Activated CD8-positive, alpha-beta memory T cell treated with anti-CD3 and anti-CD28 coated beads for 4 hours (primary cell): ENCODE results near the gene EYS.
"Not testable (repeated sequence)": the region's sequence is repeated elsewhere in the genome, so short reads cannot be mapped to it uniquely, and the experiment has no call there.

Experiments used
- DNase-seq, 2 donors: peaks; one replicate each; pipeline ENCODE4 v3.0.0-alpha.2; 2020; ENCODE audit warnings: low read depth in 2 of 2

EYS gene

GRCh38 chr6:65452333-65452732, 254.7 kb downstream of the EYS start:
- DNase-seq = no peak

- DNase-seq = no peak
These were observed 256.6 kb downstream of the EYS start for GRCh38 chr6:65450451-65450850.

- DNase-seq = no peak
These were observed 257.1 kb downstream of the EYS start for GRCh38 chr6:65449926-65450325.

GRCh38 chr6:65448866-65449265, 258.2 kb downstream of the EYS start:
- no peak for DNase-seq

- DNase-seq = no peak
These were observed 270.7 kb downstream of the EYS start for GRCh38 chr6:65436281-65436680.

- no peak for DNase-seq
These were observed 290.4 kb downstream of the EYS start for GRCh38 chr6:65416621-65417020.

- DNase-seq = no peak
These were observed 296.7 kb downstream of the EYS start for GRCh38 chr6:65410309-65410708.

GRCh38 chr6:65402564-65402963, 304.5 kb downstream of the EYS start:
- DNase-seq = no peak

GRCh38 chr6:65399355-65400084, 307.5 kb downstream of the EYS start:
- DNase-seq = no peak

- DNase-seq = no peak
These were observed 308.2 kb downstream of the EYS start for GRCh38 chr6:65398851-65399250.

- DNase-seq = no peak
These were observed 356.5 kb downstream of the EYS start for GRCh38 chr6:65350530-65350929.

- DNase-seq = not testable (repeated sequence)
These were observed 404.4 kb downstream of the EYS start for GRCh38 chr6:65302655-65303054.

- DNase-seq = no peak
These were observed 407.8 kb downstream of the EYS start for GRCh38 chr6:65299236-65299635.

GRCh38 chr6:65295812-65296211, 411.2 kb downstream of the EYS start:
- no peak for DNase-seq

GRCh38 chr6:65289491-65289890, 417.5 kb downstream of the EYS start:
- DNase-seq = no peak

- DNase-seq = no peak
These were observed 421.8 kb downstream of the EYS start for GRCh38 chr6:65285275-65285674.

GRCh38 chr6:65280060-65280459, 427.0 kb downstream of the EYS start:
- DNase-seq = no peak

GRCh38 chr6:65262241-65262640, 444.8 kb downstream of the EYS start:
- no peak for DNase-seq

- DNase-seq = no peak
These were observed 447.0 kb downstream of the EYS start for GRCh38 chr6:65259982-65260381.

GRCh38 chr6:65259059-65259458, 448.0 kb downstream of the EYS start:
- DNase-seq = no peak

GRCh38 chr6:65253041-65253440, 454.0 kb downstream of the EYS start:
- DNase-seq = no peak

GRCh38 chr6:65248101-65248610, 458.9 kb downstream of the EYS start:
- no peak for DNase-seq

GRCh38 chr6:65231616-65232015, 475.4 kb downstream of the EYS start:
- no peak for DNase-seq

GRCh38 chr6:65229825-65230224, 477.2 kb downstream of the EYS start:
- no peak for DNase-seq
